Occipital lobe (tissue), 3 donors: ENCODE data around the gene APOD. TPM values are rescaled to one million over a fixed set of nuclear protein-coding genes. Genes with fewer than 3 reads are reported as not detected.

Source experiments
- DNase-seq: peaks from one replicate; lab custom pipeline; 2025; lab: John Stamatoyannopoulos, UW
- small RNA-seq: library from RNA; depleted of rRNA; stranded (forward); fragments of <200 nt; gene quantifications from one replicate; pipeline ENCODE3, GENCODE V24; 2014
- total RNA-seq: library from RNA; depleted of rRNA; stranded (reverse); fragments of >200 nt; gene quantifications from one replicate; pipeline ENCODE4 v1.2.3, GENCODE V29; 2014

APOD gene
- total RNA-seq, 1 donor from 2014 or later, result 3.6 TPM

- DNase-seq, result no peak
Observed at GRCh38 chr3:195531683-195532082, 52.1 kb downstream of the APOD start.

DNA sequence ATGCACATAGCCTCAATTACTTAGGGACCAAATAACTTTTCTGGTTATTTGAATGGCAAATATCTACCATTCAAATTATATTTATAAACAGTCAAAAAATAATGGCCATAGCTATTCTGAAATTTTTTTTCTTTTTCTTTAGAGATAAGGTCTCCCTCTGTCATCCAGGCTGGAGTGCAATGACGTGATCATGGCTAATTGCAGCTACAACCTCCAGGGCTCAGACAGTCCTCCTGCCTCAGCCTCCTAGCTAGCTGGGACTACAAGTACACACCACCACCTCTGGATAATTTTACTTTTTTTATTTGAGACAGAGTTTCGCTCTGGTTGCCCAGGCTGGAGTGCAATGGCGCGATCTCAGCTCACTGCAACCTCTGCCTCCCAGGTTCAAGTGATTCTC lies 57.2 kb downstream of the APOD start:
- DNase-seq, result no peak

DNA sequence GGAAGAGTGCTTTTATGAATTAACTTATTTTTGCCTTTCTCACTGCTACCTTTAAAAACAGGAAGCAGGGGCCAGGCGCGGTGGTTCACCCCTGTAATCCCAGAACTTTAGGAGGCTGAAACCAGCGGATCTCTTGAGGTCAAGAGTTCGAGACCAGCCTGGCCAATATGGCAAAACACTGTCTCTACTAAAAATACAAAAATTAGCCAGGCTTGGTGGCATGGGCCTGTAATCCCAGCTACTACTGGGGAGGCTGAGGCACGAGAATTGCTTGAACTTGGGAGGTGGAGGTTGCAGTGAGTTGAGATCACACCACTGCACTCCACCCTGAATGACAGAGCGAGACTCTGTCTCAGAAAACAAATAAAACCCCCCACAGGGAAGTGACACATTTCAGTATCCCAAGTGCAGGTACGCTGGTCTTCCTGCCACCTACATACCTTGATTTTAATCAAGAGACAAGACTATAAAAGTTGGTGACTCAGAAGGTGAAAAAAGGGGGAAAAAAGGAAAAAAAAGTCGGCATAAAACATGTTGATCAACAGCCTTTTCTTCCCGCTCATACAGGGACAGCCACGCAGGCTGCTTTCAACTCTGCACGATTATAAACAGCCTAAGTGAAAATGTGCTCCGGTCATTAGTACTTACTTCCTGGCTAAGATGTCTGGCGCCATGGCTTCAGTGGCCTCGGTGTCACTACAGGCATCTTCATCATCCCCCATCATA lies 59.4 kb downstream of the APOD start:
- no peak for DNase-seq

DNA sequence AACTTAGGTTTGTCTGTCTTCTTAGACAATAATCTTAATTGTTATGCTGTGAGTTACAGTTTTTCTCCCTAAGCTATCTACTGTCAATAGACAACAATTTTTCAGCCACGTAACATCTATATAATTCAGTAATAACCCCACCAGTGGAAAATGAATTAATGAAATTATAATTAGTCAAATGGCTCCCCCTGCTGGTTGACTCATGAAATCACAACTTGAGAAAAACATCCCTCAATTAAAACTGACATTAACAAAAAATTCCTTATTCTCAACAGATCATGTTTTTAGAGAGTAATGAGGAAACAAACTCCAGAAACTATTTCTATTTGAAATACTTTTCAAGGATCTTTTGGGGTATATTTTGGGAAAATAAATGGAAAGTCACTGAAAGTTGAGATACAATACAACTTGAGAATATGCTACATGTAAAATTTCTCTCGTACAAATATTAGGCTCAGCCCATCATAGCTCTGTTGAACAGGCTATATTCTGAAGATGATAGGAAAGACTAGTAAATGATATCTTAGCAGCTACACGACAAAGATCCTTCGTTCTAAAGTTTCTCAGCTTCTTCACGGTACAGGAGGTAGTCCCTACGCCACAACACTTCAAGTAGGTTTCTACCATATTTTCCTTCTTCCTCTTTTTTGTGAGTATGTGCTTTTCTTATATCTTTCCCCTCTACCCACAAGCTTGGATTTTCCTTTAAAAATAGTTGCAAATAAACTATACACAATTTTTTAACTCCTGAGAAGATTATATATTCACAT lies 61.3 kb downstream of the APOD start:
- no peak for DNase-seq

Small RNA genes within 50 kb of the gene (small RNA-seq; reads per million reads assigned to genes)
- gene RN7SL73P (not detected), gene RNU6ATAC24P (not detected)

Other genes with a start within 250 kb of the APOD start
- 199 TPM for gene ACAP2, start 140.9 kb downstream of the APOD start, total RNA-seq
- gene PPP1R2, start 40.6 kb downstream of the APOD start, total RNA-seq, result 92.3 TPM
- gene MUC20, start 137.0 kb upstream of the APOD start, total RNA-seq, result 1.9 TPM
- not detected for gene MUC4, start 228.0 kb upstream of the APOD start, total RNA-seq